HG02763 (cell line): Measurements from ENCODE around the gene ZNF556.
A peak's percentile ranks its signal among the peaks of the same experiment; 100 is the strongest.

Experiments
- ATAC-seq: cut with Tn5 transposase; IDR thresholded peaks from one replicate; pipeline ENCODE4 v1.9.1; 2021; ENCODE audit warnings: mild to moderate bottlenecking, moderate library complexity; ENCODE audit not compliant: unreplicated experiment

The ZNF556 gene

GRCh38 chr19:2867025-2867991, at the start of gene ZNF556:
Gene ZNF556 (plus strand): TSS chr19:2867335. CDS start chr19:2867422, 87 bp downstream.
- ATAC-seq, result no peak

DNA sequence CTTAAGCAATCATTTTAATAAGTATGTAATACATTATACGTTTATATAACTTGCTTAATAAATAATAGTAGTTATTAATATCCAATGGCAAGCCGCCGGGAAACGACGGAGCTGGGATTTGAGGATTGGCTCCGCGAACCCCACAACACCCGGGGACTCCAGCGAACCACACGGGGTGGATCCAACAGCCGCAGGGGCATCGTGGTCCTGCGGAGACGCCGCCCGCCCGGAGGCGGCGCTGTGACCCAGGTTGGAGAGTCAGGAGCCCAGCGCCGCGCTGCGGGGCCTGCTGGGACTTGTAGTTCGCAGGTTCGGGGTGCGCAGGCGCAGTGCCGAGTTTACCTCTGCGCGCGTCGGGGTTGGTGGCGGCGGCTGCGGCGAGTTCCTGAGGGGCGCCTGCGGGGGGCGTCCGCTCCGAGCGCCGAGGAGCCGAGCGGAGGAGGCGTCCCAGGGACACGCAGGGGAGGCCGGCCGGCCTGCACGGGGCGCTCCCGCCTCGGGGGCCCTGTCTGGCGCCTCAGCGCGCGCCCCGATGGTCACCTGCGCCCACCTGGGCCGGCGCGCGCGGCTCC, 47.5 kb upstream of the ZNF556 start, which contains the start of gene ZNF554:
ZNF554 (plus strand) TSS at position 329 of the 572 bp plus-strand sequence; CDS start at position 533, 204 bp downstream.
- peak; percentile 88 for ATAC-seq

GRCh38 chr19:2820112-2820702, 46.9 kb upstream of the ZNF556 start:
- ATAC-seq, result no peak

DNA sequence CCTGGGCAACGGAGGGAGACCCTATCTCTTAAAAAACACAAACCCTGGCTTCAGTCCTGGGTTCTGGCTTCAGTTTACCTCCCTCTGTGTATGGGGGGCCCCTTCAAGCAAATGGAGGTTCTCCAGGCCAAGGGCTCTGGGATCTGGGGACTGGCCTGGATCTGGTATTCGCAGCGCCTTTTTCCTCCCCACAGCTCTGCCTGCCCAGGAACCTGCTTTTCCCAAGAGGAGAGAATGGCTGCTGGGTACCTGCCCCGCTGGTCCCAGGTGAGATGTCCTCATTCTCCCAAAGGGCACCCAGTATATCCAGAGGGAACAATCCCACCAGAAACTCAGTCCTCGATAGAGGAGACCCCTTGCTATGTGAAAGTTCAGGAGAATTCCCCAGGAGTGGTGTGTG, 44.3 kb upstream of the ZNF556 start:
- ATAC-seq, result no peak

GRCh38 chr19:2823646-2824045, 43.5 kb upstream of the ZNF556 start:
- no peak for ATAC-seq

GRCh38 chr19:2824129-2824528, 43.0 kb upstream of the ZNF556 start:
- no peak for ATAC-seq

GRCh38 chr19:2827022-2827421, 40.1 kb upstream of the ZNF556 start:
- ATAC-seq, result no peak

GRCh38 chr19:2827840-2828489, 39.2 kb upstream of the ZNF556 start:
- ATAC-seq, result no peak

GRCh38 chr19:2834294-2834871, 32.8 kb upstream of the ZNF556 start:
- ATAC-seq, result no peak

DNA sequence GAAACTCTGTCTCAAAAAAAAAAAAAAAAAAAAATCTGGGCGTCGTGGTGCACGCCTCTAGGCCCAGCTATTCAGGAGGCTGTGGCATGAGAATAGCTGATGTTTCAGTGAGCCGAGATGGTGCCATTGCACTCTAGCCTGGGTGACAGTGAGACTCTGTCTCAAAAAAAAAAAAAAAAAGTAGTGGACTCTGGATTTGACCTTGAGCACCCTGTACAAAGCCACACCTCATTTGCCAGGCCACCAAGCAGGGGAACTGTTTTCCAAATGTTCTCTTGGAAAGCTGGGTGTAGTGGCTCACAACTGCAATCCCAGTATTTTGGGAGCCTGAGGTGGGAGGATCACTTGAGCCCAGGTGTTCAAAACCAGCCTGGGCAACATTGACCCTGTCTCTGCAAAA, 29.7 kb upstream of the ZNF556 start:
- no peak for ATAC-seq

GRCh38 chr19:2840794-2841791, 26.0 kb upstream of the ZNF556 start, which contains the start of gene ZNF555:
Gene ZNF555 (plus strand): TSS chr19:2841475. CDS start chr19:2841573, 98 bp downstream.
- peak; percentile 89 for ATAC-seq

DNA sequence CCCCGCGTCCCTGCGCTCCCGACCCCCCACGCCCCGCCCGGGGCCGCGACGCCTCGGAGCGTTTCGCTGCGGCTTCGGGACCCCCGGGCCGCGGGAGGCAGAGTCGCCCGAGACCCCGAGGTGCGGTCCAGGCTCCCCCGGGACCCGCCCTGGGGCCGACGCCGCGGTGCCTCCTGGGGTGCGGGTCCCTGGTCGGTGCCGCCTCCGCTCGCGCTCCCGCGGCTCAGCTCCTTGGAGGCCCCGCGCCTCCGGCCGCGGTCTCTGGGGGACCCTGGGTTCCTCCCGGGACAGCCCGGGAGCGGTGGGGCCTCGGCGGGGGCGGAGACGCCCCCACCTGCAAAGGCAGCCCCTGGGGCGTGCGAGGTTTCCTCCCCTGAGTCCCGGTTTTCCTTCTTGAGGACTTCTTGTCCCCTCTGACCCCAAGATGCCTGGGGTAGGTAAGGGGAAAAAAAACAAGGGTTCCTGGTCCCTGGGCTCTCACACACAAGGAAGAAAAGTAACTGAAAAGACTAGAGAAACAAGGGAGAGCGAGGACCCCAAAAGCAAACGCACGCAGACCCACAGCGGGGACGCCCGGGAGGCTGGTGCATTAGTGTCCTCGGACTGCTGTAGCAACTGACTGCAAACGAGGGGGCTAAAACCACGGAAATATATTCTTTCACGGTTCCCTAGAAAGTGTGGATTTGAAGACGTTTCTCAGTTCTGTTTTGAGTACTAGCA, 25.1 kb upstream of the ZNF556 start:
- ATAC-seq, result peak; percentile 17

DNA sequence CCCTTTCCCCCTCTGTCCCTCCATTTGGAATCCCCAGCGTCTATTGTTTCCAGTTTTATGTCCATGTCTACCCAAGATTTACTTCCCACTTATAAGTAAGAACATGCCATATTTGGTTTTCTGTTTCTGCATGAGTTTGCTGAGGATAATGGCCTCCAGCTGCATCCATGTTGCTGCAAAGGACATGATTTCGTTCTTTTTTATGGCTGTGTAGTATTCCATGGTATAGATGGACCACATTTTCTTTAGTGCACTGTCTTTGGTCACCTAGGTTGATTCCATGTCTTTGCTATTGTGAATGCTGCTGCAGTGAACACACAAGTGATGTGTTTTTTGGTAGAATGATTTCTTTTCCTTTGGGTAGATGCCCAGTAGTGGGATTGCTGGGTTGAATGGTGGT, 22.0 kb upstream of the ZNF556 start:
- ATAC-seq, result no peak

- no peak for ATAC-seq
Measured at GRCh38 chr19:2846180-2846894, 20.8 kb upstream of the ZNF556 start.

DNA sequence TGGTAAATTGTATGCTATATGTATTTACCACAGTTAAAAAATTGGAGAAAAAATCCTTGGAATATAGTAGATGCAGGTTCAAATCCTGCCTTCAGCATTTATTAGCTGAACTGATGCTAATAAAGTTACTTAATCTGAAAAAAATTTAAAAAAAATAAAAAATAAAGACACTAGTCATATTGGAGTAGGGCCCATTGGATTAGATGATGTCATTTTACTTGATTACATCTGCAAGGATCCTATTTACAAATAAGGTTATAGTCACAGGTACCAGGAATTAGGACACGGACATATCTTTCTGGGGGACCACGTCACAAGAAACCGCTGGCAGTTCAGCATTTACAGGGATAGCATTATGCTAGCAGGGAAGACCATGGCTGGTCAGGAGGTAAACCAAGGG, 19.6 kb upstream of the ZNF556 start:
- no peak for ATAC-seq

DNA sequence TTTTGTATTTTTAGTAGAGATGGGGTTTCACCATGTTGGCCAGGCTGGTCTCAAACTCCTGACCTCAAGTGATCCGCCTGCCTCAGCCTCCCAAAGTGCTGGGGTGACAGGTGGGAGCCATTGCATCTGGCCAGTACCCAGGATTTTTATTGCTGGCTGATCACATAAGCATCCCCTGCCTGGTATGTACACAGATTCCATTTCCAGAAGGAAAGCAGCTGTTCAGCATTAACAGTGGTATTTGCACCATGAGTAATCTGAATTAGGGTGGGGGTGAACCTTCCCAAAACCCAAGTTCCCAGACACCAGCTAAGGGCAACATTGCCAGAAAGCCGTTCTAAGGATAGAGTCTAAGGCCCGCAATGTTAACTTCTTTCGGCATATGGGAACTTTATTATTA, 18.5 kb upstream of the ZNF556 start:
- no peak for ATAC-seq

- no peak for ATAC-seq
Measured at GRCh38 chr19:2850256-2850925, 16.7 kb upstream of the ZNF556 start.

- ATAC-seq, result no peak
Measured at GRCh38 chr19:2852598-2852997, 14.5 kb upstream of the ZNF556 start.
